ENCODE results near the gene TTC34. TPM values are rescaled to one million over a fixed set of nuclear protein-coding genes. Genes with fewer than 3 reads are reported as not detected.

TTC34 gene
- total and polyA plus RNA-seq, 9 donors: 0.12 to 3.2 (median 2.2) TPM

GRCh38 chr1:2592672-2593071 lies 208.8 kb downstream of the TTC34 start:
- WGBS, 3 donors: 51 to 57% (median 56%) methylated on average over 14 to 15 of the region's 15 CpGs
- Histone ChIP-seq H3K27me3 (no peaks in the 10 kb centered on the region), H3K36me3 (no peaks in the 10 kb centered on the region), H3K27ac (no peak overlapping the region), H3K4me3 (no peak overlapping the region), H3K4me1 (ENCODE audit: insufficient read depth) (peaks cover 4% of the 10 kb centered on the region), H3K9me3 (no peaks in the 10 kb centered on the region)
- peak in 2 of 5 donors; percentile 11 to 23 for DNase-seq
- no peak for TF ChIP-seq EP300 (IDR thresholded peaks at IDR 0.05)
- TF ChIP-seq POLR2A (IDR thresholded peaks at IDR 0.05): no peak
- TF ChIP-seq CTCF (IDR thresholded peaks at IDR 0.05): no peak
- intact Hi-C loops (cut with DNase I): no loop called here

- H3K36me3 ChIP-seq: no peaks in the 10 kb centered on the region
- WGBS, 3 donors: 89 to 94% (median 91%) methylated on average over 10 to 12 of the region's 12 CpGs
- H3K4me3 ChIP-seq: no peak overlapping the region
- TF ChIP-seq EP300 (IDR thresholded peaks at IDR 0.05) (no peak), CTCF (IDR thresholded peaks at IDR 0.05) (no peak), POLR2A (IDR thresholded peaks at IDR 0.05) (no peak)
- H3K27me3 ChIP-seq: no peaks in the 10 kb centered on the region
- peaks cover 7% of the 10 kb centered on the region for H3K4me1 ChIP-seq (ENCODE audit: insufficient read depth)
- H3K9me3 ChIP-seq: no peaks in the 10 kb centered on the region
- intact Hi-C loops (cut with DNase I): no loop called here
- DNase-seq: peak in 2 of 5 donors; percentile 14 to 28
- H3K27ac ChIP-seq: no peak overlapping the region
Observed at GRCh38 chr1:2591581-2592261, 209.8 kb downstream of the TTC34 start.

- Histone ChIP-seq H3K4me3 (no peak overlapping the region), H3K9me3 (no peaks in the 10 kb centered on the region), H3K27me3 (no peaks in the 10 kb centered on the region), H3K27ac (no peak overlapping the region), H3K4me1 (ENCODE audit: insufficient read depth) (peaks cover 7% of the 10 kb centered on the region), H3K36me3 (no peaks in the 10 kb centered on the region)
- TF ChIP-seq POLR2A (IDR thresholded peaks at IDR 0.05): no peak
- no peak for TF ChIP-seq EP300 (IDR thresholded peaks at IDR 0.05)
- TF ChIP-seq CTCF (IDR thresholded peaks at IDR 0.05): no peak
- no peak for DNase-seq
- 83 to 89% (median 88%) methylated on average over 5 of the region's 5 CpGs for WGBS, 3 donors
- intact Hi-C loops (cut with DNase I): no loop called here
Observed at GRCh38 chr1:2591233-2591580, 210.3 kb downstream of the TTC34 start.

GRCh38 chr1:2590233-2591141 lies 211.0 kb downstream of the TTC34 start:
- TF ChIP-seq EP300 (IDR thresholded peaks at IDR 0.05) (no peak), POLR2A (IDR thresholded peaks at IDR 0.05) (no peak), CTCF (IDR thresholded peaks at IDR 0.05) (no peak)
- Histone ChIP-seq H3K27ac (no peak overlapping the region), H3K4me3 (no peak overlapping the region), H3K27me3 (no peaks in the 10 kb centered on the region), H3K9me3 (no peaks in the 10 kb centered on the region), H3K4me1 (ENCODE audit: insufficient read depth) (peaks cover 7% of the 10 kb centered on the region), H3K36me3 (no peaks in the 10 kb centered on the region)
- intact Hi-C loops (cut with DNase I): no loop called here
- DNase-seq: peak in 2 of 5 donors; percentile 21 to 39
- WGBS, 3 donors: 93 to 96% (median 95%) methylated on average over 25 to 31 of the region's 31 CpGs

Measured in ovary (tissue), 9 donors.